GM12891 (cell line): ENCODE results near the gene ZNF691.

Experiments used
- PAX5 ChIP-seq: IDR thresholded peaks from 2 replicates; pipeline ENCODE4 v1.6.1; 2011; ENCODE audit warnings: low read length, moderate library complexity, mild to moderate bottlenecking; ENCODE audit not compliant: insufficient read depth, severe bottlenecking
- POLR2A ChIP-seq: IDR thresholded peaks from 2 replicates; pipeline ENCODE4 v1.6.1; 2011; ENCODE audit warnings: low read depth, low read length, control low read depth
- POLR2AphosphoS5 ChIP-seq: IDR thresholded peaks from 2 replicates; pipeline ENCODE4 v1.6.1; 2011; ENCODE audit warnings: low read depth, low read length, control low read depth
- POU2F2 ChIP-seq: IDR thresholded peaks from 2 replicates; pipeline ENCODE4 v1.6.1; 2011; ENCODE audit warnings: low read depth, mild to moderate bottlenecking, control low read depth, low read length, moderate library complexity
- SPI1 ChIP-seq: IDR thresholded peaks from 2 replicates; pipeline ENCODE4 v1.6.1; 2011; ENCODE audit warnings: low read depth, low read length, control low read depth
- TAF1 ChIP-seq: IDR thresholded peaks from 2 replicates; pipeline ENCODE4 v1.6.1; 2011; ENCODE audit warnings: low read depth, low read length, control low read depth

- TF ChIP-seq SPI1 = no peak
- TF ChIP-seq POLR2AphosphoS5 = no peak
- no peak for TF ChIP-seq POLR2A
- no peak for TF ChIP-seq TAF1
- TF ChIP-seq POU2F2 = no peak
- no peak for TF ChIP-seq PAX5
These were observed 39.8 kb downstream of the ZNF691 start for GRCh38 chr1:42886046-42886739.
